Colonic mucosa (tissue), 4 donors: ENCODE data around the gene KIR2DL4. TPM values are rescaled to one million over a fixed set of nuclear protein-coding genes. Genes with fewer than 3 reads are reported as not detected.
"Not testable (repeated sequence)": the region's sequence is repeated elsewhere in the genome, so short reads cannot be mapped to it uniquely, and the experiment has no call there.

Source experiments
- DNase-seq: peaks from one replicate; pipeline ENCODE4 v3.0.0-alpha.2; 2020
- H3K27ac ChIP-seq: fragments of 200-600 bp; one replicate; pipeline ENCODE4 v1.8.0; 2021
- H3K27me3 ChIP-seq: fragments of 200-600 bp; one replicate; pipeline ENCODE4 v1.8.0; 2021
- H3K36me3 ChIP-seq: fragments of 200-600 bp; one replicate; pipeline ENCODE4 v1.8.0; 2021
- H3K4me1 ChIP-seq: fragments of 200-600 bp; one replicate; pipeline ENCODE4 v1.8.0; 2021; ENCODE audit warnings: mild to moderate bottlenecking
- H3K4me3 ChIP-seq: fragments of 200-600 bp; one replicate; pipeline ENCODE4 v1.8.0; 2021
- H3K9ac ChIP-seq, 2 donors: one replicate each; pipeline ENCODE4 v1.7.0; 2013; ENCODE audit warnings: control low read depth in 2 of 2, low read depth in 2 of 2, low read length in 2 of 2
- H3K9me3 ChIP-seq: fragments of 200-600 bp; one replicate; pipeline ENCODE4 v1.8.0; 2021
- CTCF ChIP-seq: fragments of 200-600 bp; IDR thresholded peaks from one replicate; pipeline ENCODE4 v1.8.0; 2022; ENCODE audit warnings: antibody characterized with exemption, mild to moderate bottlenecking
- intact Hi-C: fragments of 100-400 bp; cut with DNase I; formaldehyde crosslinking; loops from one replicate; pipeline ENCODE4 v1.14.1; 2022
- total RNA-seq, 2 donors: library from RNA; stranded (reverse); fragmentation: NEBNext Ultra II Directional in 1 of 2; extraction: Animal tissue kit (Norgen Biotek cat#: 25700) in 1 of 2; gene quantifications; one replicate each; pipeline ENCODE4 v1.2.1, GENCODE V29; 2021
- donor health status: healthy.
- donor health status: DM: no; HTN: no; CAD: no.
- donor health status: DM: no; HTN: no; CAD: no.

The KIR2DL4 gene
- total RNA-seq, 2 donors from 2014 or later: not detected

GRCh38 chr19:54795758-54796157, 7.7 kb upstream of the KIR2DL4 start:
- Histone ChIP-seq H3K27me3 (no peaks in the 10 kb centered on the region), H3K4me1 (no peaks in the 10 kb centered on the region), H3K9ac (no peak overlapping the region), H3K9me3 (no peaks in the 10 kb centered on the region), H3K36me3 (no peaks in the 10 kb centered on the region), H3K4me3 (no peak overlapping the region), H3K27ac (no peak overlapping the region)
- intact Hi-C loops: no loop called here
- DNase-seq: no peak
- no peak for TF ChIP-seq CTCF

- no peak overlapping the region for H3K27ac ChIP-seq
- H3K4me1 ChIP-seq: no peaks in the 10 kb centered on the region
- no peak overlapping the region for H3K9ac ChIP-seq
- H3K4me3 ChIP-seq: no peak overlapping the region
- no peak for TF ChIP-seq CTCF
- H3K27me3 ChIP-seq: no peaks in the 10 kb centered on the region
- H3K9me3 ChIP-seq: no peaks in the 10 kb centered on the region
- DNase-seq: no peak
- H3K36me3 ChIP-seq: no peaks in the 10 kb centered on the region
- intact Hi-C loops: no loop called here
Measured at GRCh38 chr19:54804101-54804500, 691 bp downstream of the KIR2DL4 start.

- Histone ChIP-seq H3K9ac (no peak overlapping the region), H3K4me1 (no peaks in the 10 kb centered on the region), H3K9me3 (no peaks in the 10 kb centered on the region), H3K36me3 (no peaks in the 10 kb centered on the region), H3K27me3 (no peaks in the 10 kb centered on the region), H3K27ac (no peak overlapping the region), H3K4me3 (no peak overlapping the region)
- no peak for TF ChIP-seq CTCF
- DNase-seq: no peak
- intact Hi-C loops: no loop called here
Measured at GRCh38 chr19:54804571-54804970, 1.2 kb downstream of the KIR2DL4 start.

- no peak overlapping the region for H3K4me3 ChIP-seq
- no peak overlapping the region for H3K27ac ChIP-seq
- intact Hi-C loops: no loop called here
- no peaks in the 10 kb centered on the region for H3K36me3 ChIP-seq
- no peaks in the 10 kb centered on the region for H3K27me3 ChIP-seq
- no peaks in the 10 kb centered on the region for H3K9me3 ChIP-seq
- H3K4me1 ChIP-seq: no peaks in the 10 kb centered on the region
- no peak for TF ChIP-seq CTCF
- H3K9ac ChIP-seq: no peak overlapping the region
- DNase-seq: no peak
Measured at GRCh38 chr19:54805665-54806515, 2.5 kb downstream of the KIR2DL4 start.

GRCh38 chr19:54806516-54806838, 3.1 kb downstream of the KIR2DL4 start:
- Histone ChIP-seq H3K36me3 (no peaks in the 10 kb centered on the region), H3K4me1 (no peaks in the 10 kb centered on the region)

GRCh38 chr19:54814571-54814970, 11.2 kb downstream of the KIR2DL4 start:
- H3K9me3 ChIP-seq, H3K36me3 ChIP-seq, intact Hi-C loops, H3K9ac ChIP-seq, H3K27ac ChIP-seq, H3K4me1 ChIP-seq, H3K4me3 ChIP-seq, DNase-seq, H3K27me3 ChIP-seq: not testable (repeated sequence)

More at GRCh38 chr19:54806516-54806838, 3.1 kb downstream of the KIR2DL4 start:
- Histone ChIP-seq H3K9ac (no peak overlapping the region), H3K4me3 (no peak overlapping the region), H3K27me3 (no peaks in the 10 kb centered on the region), H3K9me3 (no peaks in the 10 kb centered on the region), H3K27ac (no peak overlapping the region)
- intact Hi-C loops: no loop called here
- no peak for TF ChIP-seq CTCF
- no peak for DNase-seq

GRCh38 chr19:54816251-54816650, 12.8 kb downstream of the KIR2DL4 start, which contains the start of gene KIR3DL1:
TSS of gene KIR3DL1 (plus strand) at chr19:54816468.
- H3K4me3 ChIP-seq, intact Hi-C loops, DNase-seq, H3K9ac ChIP-seq, H3K27ac ChIP-seq, H3K27me3 ChIP-seq, H3K9me3 ChIP-seq, H3K4me1 ChIP-seq, H3K36me3 ChIP-seq: not testable (repeated sequence)
